ENCODE results near the gene FCN3. TPM values are rescaled to one million over a fixed set of nuclear protein-coding genes. Genes with fewer than 3 reads are reported as not detected.

Gene FCN3
- total RNA-seq, 4 donors from 2014 or later, result 2.3 to 7.1 (median 3.7) TPM

DNA sequence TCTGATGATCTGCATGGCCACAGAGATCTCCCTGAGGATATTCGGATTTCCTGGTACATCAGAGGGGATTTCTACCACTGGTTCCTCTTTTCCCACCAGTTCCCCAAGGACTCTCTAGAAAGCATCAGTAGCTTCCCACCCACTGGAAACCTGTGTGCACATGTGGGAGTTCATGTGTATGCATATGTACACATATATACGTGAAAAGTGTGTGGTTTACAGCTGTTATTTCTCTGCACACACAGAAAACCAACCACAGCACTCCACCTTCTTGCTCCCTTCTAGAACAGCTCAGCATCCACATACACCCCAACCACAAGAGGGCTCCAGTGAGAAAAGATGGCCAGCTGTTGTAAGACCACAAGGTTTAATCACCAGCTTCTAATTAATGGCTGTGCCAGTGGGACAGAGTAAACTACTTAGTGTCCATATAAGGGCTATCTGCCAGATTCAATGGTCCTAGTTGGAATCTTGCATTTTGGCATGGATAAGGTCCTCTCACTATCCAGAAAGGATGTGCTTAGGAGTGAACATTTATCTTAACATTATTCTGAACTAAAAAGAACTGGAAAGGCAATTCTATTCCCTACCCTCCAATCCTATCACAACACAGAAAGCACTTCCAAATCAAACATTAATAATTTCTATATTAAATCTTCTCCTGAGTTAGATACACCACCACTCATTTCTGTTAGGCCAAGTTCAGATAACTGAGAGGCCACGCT lies 41.9 kb upstream of the FCN3 start:
- H3K27me3 ChIP-seq, result no peaks in the 10 kb centered on the region
- no peak overlapping the region for H3K4me3 ChIP-seq
- H3K9me3 ChIP-seq, result no peaks in the 10 kb centered on the region
- H3K27ac ChIP-seq, result no peak overlapping the region
- TF ChIP-seq, protein P1, sequence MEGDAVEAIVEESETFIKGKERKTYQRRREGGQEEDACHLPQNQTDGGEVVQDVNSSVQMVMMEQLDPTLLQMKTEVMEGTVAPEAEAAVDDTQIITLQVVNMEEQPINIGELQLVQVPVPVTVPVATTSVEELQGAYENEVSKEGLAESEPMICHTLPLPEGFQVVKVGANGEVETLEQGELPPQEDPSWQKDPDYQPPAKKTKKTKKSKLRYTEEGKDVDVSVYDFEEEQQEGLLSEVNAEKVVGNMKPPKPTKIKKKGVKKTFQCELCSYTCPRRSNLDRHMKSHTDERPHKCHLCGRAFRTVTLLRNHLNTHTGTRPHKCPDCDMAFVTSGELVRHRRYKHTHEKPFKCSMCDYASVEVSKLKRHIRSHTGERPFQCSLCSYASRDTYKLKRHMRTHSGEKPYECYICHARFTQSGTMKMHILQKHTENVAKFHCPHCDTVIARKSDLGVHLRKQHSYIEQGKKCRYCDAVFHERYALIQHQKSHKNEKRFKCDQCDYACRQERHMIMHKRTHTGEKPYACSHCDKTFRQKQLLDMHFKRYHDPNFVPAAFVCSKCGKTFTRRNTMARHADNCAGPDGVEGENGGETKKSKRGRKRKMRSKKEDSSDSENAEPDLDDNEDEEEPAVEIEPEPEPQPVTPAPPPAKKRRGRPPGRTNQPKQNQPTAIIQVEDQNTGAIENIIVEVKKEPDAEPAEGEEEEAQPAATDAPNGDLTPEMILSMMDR (IDR thresholded peaks at IDR 0.05), result peak; percentile 50 to 54
- TF ChIP-seq EP300 (IDR thresholded peaks at IDR 0.05) (no peak), POLR2AphosphoS5 (IDR thresholded peaks at IDR 0.05) (no peak), POLR2A (IDR thresholded peaks at IDR 0.05) (no peak)
- H3K36me3 ChIP-seq, result peaks cover 57% of the 10 kb centered on the region
- WGBS, result 75% methylated on average over 3 of the region's 3 CpGs
- peaks cover 63% of the 10 kb centered on the region for H3K4me1 ChIP-seq
- no peak for DNase-seq (ENCODE audit: low spot score in 2 of 2)

DNA sequence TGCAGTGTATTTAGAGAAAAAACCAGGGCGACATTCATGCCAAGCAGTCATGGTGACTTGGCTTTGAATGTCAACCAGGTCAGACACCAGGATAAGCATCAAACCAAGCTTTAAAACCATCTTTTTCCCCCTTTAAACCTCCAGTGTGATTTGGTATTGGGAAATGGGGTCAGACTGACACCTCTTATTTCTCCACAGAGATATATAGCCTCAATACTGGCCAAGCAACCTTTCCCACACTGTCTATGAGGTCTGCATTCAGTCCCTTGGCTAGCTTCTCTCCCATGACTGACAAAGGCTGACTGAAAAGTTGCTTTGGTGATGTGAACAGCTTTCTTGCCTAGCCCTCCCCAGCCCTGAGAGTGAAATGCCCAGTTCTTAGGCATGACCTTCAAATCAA lies 39.5 kb upstream of the FCN3 start:
- TF ChIP-seq POLR2AphosphoS5 (IDR thresholded peaks at IDR 0.05), result no peak
- no peak for TF ChIP-seq EP300 (IDR thresholded peaks at IDR 0.05)
- no peak for TF ChIP-seq POLR2A (IDR thresholded peaks at IDR 0.05)
- TF ChIP-seq, protein P1 (IDR thresholded peaks at IDR 0.05), result no peak
- Histone ChIP-seq H3K36me3 (peaks cover 80% of the 10 kb centered on the region), H3K27me3 (no peaks in the 10 kb centered on the region), H3K27ac (peak overlapping the region; percentile 64), H3K4me1 (peaks cover 49% of the 10 kb centered on the region), H3K4me3 (no peak overlapping the region), H3K9me3 (no peaks in the 10 kb centered on the region)
- no peak for DNase-seq (ENCODE audit: low spot score in 2 of 2)
- 81% methylated on average over 1 of the region's 1 CpG for WGBS

DNA sequence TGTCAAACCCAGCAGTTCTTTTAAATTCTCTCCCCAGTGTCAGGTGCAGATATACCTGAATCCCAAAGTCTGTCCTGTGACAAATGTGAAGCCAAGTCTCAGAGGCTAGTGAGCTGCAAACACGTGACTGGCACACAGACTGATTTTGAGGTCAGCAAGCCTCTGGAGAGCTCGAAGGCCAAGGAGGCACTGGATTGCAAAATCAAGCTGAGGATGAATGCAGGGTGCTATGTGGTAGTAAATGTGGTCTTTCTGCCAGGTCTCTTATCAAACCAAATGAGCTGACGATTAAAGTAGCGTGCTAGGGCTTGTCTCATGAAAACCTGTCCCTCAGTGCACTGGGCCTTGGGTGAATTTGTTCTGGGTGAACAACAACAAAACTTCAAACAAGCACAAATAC lies 38.4 kb upstream of the FCN3 start:
- TF ChIP-seq POLR2A (IDR thresholded peaks at IDR 0.05) (no peak), EP300 (IDR thresholded peaks at IDR 0.05) (no peak), POLR2AphosphoS5 (IDR thresholded peaks at IDR 0.05) (no peak)
- TF ChIP-seq, protein P1 (IDR thresholded peaks at IDR 0.05), result no peak
- Histone ChIP-seq H3K9me3 (no peaks in the 10 kb centered on the region), H3K27me3 (no peaks in the 10 kb centered on the region), H3K36me3 (peaks cover 91% of the 10 kb centered on the region), H3K4me3 (no peak overlapping the region), H3K27ac (peak overlapping the region; percentile 64), H3K4me1 (peaks cover 38% of the 10 kb centered on the region)
- DNase-seq (ENCODE audit: low spot score in 2 of 2), result no peak
- WGBS, result 68% methylated on average over 4 of the region's 4 CpGs

DNA sequence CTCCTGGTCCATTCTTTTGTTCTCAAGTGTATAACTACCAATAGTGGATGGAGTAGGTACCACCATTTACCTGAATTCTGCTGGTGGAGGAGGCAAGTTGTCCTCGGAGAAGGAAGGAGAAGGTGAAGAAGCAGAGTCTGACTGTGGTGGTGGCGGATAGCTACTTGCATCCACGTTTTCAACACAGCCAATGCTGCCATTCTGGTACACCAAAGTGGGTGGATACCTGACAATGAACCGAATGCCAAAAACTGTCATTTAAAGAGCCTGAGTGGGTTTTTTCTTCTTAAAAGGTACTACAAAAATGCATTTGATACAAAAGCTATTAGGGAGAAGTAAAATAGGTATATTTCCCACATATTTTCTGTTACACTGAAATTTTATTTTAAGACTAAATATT lies 37.9 kb upstream of the FCN3 start:
- TF ChIP-seq, protein P1 (IDR thresholded peaks at IDR 0.05), result no peak
- TF ChIP-seq EP300 (IDR thresholded peaks at IDR 0.05) (no peak), POLR2AphosphoS5 (IDR thresholded peaks at IDR 0.05) (no peak), POLR2A (IDR thresholded peaks at IDR 0.05) (no peak)
- peak overlapping the region; percentile 64 for H3K27ac ChIP-seq
- no peaks in the 10 kb centered on the region for H3K9me3 ChIP-seq
- no peak for DNase-seq (ENCODE audit: low spot score in 2 of 2)
- peaks cover 93% of the 10 kb centered on the region for H3K36me3 ChIP-seq
- no peak overlapping the region for H3K4me3 ChIP-seq
- no peaks in the 10 kb centered on the region for H3K27me3 ChIP-seq
- H3K4me1 ChIP-seq, result peaks cover 36% of the 10 kb centered on the region
- WGBS, result 85% methylated on average over 4 of the region's 4 CpGs

DNA sequence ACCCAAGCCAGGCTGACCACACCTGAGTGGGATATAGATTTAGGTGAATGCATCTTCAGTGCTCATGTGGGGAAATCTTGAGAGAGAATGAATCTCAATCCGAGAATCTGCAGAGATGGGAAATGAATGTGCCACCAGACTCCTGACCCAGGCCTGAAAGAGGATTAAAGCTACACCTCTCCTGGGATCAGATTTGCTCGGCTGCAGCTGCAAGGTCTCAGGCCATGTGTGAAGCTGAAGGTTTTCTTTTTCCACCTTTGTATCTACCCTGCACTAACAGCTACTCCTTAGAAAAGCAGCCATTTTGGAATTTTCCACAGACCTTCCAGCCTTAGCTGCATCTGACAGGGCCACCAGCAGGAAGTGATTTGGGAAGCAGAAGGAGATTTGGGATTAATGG lies 36.1 kb upstream of the FCN3 start:
- 85% methylated on average over 2 of the region's 2 CpGs for WGBS
- no peak for DNase-seq (ENCODE audit: low spot score in 2 of 2)
- no peak for TF ChIP-seq POLR2AphosphoS5 (IDR thresholded peaks at IDR 0.05)
- no peak for TF ChIP-seq POLR2A (IDR thresholded peaks at IDR 0.05)
- no peak for TF ChIP-seq EP300 (IDR thresholded peaks at IDR 0.05)
- TF ChIP-seq, protein P1 (IDR thresholded peaks at IDR 0.05), result no peak
- H3K4me3 ChIP-seq, result no peak overlapping the region
- H3K36me3 ChIP-seq, result peaks cover 97% of the 10 kb centered on the region
- no peaks in the 10 kb centered on the region for H3K27me3 ChIP-seq
- no peaks in the 10 kb centered on the region for H3K9me3 ChIP-seq
- peaks cover 44% of the 10 kb centered on the region for H3K4me1 ChIP-seq
- H3K27ac ChIP-seq, result no peak overlapping the region

All from suprapubic skin (tissue), 4 donors.